HG02981 (cell line): ENCODE results near the gene NRL.
A peak's percentile ranks its signal among the peaks of the same experiment; 100 is the strongest.

ENCODE experiments used
- ATAC-seq: cut with Tn5 transposase; IDR thresholded peaks from one replicate; pipeline ENCODE4 v1.9.1; 2021; ENCODE audit warnings: mild to moderate bottlenecking, moderate library complexity; ENCODE audit not compliant: unreplicated experiment

Gene NRL

DNA sequence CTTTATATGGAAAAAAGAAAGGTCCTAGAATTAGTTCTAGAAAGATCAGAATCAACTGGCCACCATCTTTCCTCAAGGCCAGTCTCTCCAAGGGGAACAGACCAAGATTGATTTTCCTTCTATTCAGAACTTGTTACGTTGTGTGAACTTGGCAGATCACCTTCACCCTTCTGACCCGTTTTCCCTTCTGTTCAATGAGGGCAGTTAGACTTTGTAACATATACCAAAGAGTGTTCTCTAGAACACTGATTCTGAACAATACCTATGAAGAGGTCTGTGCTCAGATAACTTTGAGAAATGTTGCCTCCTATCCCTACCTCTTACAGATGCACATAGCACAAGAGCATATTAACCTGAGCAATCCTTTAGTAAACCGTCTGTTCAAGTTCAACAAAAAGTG is 31.3 kb downstream of the NRL start:
- no peak for ATAC-seq

DNA sequence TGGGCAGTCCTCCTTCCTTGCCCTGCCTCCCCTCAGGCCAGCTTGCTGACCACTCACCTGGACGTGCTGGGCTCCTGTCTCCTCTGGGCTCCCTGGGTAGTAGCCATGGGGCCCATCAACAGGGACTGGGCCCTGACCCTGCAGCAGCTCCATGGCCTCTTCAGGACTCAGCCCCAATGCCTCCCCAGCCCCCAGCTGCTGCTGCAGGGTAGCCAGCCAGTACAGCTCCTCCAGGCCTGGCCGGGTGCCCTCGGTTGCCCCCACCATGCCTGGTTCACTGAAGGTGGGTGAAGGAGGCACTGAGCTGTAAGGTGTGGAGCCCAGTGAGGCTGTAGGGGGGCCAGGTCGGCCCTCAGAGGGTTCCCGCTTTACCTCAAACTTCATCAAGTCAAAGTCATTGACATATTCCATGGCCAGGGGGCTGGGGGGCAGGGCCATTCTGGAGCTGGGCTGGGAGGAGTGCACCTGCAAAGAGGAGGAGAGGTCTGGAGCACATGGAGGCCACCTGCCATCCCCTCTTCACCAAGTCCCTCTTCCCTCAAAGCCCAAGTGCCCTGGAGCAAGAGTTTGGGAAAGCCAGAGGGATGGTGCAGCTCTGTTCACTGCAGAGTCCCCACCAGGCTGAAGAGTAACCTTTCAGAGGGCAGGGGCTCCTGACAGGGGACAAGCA is 32.2 kb downstream of the NRL start:
- ATAC-seq = no peak

DNA sequence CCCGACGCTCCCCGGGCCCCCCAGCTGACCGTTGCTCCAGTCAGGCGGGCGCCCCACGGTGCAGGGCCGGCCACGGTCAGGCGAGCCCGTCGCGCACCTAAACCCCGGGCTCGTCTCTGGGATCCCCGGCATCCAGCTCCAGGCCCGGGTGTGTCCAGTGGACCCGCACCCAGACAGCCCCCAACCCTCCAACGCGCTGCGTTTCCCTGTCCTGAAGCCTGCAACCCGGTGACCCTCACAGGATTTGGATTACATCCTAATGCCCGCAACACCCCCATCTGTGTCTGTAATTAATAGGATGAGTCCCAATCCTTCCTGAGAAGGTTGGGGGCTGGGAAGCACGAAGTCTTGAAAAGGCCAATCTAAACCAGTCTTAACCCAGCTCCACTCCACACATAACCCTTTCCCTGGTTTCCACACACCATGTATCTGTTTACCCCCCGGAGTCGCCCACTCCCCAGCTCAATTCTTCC is 33.0 kb downstream of the NRL start:
- ATAC-seq = no peak

DNA sequence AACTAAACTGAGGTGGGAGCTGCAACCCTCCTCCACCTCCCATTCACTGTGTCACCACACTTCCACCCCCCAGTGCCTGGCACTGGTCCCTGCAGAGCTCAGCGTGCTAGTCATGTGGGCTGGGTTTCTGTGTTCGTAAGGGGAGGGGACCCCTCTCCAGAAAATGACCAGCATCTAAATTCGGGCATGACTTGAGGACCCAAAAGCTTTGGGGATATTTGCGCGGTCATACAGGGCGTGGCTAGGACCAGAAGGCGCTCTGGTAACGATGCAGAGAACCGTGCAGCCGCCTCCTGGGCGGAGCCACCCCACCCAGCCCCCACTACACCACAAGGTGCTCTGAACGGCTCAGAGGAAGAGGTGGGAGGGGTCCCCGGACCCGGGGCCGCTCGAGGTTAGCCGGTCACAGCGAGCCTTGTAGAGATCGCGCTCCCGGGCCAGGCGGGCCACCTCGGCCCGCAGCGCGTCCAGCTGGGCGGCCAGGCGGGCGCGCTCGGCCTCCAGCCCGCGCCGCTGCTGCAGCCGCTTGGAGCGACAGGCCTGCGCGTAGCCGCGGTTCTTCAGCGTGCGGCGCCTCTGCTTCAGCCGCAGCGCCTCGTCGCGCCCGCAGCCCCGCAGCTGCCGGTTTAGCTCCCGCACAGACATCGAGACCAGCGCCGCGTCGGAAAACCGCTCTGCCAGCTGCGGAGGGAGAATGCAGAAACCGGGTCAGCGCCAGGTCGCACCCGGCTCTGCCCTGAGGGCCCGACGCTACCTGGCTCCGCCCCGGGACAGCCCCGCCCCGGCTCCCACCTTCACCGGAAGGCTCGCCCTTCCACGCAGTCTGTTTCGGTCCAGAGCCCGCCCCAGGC is 33.6 kb downstream of the NRL start:
- ATAC-seq = peak; percentile 86

DNA sequence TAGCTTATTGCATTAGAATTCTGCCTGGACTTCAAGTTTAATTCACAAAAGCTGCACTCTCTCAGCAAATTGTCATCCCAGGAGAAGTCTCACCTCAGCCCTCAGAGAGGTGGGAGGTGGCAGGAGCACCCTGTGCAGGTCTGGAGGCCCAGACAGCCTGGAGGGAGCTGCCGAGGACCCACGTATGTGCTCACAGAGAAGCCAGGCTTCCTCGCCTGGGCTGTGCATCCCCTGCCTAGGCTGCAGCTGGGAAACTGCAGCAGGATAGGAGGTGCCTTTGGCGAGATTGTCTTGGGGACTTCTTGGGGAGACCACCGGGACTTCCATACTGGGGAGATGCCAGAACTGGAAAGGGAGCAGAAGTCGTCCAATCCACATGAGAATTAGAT is 34.6 kb downstream of the NRL start:
- no peak for ATAC-seq

DNA sequence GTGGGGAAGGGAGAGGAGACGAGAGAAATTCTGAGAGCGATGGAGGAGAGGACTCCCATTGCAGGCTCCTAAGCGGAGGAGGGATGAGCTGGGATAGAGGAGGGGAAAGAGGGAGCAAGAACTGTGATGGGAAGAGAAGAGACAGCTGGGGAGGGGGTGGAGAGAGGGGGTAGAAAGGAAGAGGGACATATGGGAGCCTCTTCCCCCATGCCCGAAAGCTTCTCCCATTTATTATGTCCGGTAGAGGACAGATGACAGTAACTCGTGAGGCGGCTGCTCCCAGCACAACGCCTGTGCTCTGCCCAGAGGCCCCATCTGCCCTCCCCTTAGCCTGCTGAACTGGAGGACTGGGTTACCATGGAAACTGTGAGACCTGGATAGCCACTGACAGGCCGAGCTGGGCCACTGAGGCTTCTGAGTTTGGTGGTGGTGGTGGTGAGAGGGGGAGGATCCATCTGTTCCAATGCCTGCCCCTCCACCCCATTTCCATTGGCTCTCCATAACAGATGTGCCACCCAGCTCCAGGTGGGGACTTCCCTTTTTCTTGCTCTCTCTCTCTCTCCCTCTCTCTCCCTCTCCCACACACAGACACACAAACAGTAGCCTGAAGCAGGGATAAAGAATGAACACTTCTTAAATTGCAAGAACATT is 35.1 kb downstream of the NRL start:
- ATAC-seq = no peak

DNA sequence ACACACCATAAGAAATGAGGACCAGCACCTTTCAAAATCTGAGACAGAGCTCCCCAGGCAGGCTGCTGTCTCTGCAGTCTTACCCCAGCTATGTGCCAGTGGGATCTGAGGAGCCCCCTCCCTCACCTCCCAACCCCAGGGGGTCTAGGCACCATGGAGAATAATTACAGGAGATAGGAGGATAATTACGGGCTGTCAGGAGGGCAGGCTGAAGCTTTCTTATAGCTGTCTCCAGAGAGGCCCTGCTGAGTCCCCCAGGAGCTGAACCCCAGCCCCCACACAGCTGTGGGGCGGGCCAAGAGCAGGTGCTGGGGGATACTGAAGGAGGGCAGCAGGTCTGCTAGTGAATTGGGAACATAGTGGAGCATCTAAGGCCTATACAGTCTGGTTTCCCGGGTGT is 36.6 kb downstream of the NRL start:
- no peak for ATAC-seq

DNA sequence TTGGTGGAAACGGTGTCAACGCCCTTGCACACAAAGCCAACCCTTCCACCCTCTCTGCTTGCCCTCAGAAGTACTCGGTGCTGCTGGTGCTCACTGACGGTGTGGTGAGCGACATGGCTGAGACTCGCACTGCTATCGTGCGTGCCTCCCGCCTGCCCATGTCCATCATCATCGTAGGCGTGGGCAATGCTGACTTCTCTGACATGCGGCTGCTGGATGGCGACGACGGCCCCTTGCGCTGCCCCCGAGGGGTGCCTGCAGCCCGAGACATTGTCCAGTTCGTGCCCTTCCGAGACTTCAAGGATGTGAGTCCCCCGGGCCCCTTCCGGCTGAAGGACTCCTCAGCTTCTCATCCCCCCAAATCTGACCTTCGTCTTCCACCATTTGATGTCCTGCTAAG is 37.7 kb downstream of the NRL start:
- ATAC-seq = no peak

DNA sequence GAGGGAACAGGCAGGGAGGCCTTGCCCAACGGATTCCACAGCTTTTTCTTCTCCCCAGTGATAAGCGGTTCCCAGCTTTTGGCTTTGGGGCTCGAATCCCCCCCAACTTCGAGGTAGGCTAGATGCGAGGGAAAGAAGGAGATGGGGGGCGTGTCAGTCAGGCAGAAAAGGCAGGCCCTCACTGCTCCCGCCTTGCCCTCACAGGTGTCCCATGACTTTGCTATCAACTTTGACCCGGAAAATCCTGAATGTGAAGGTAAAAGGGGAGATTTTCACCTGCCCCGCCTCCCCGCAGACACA is 38.5 kb downstream of the NRL start:
- ATAC-seq = no peak

DNA sequence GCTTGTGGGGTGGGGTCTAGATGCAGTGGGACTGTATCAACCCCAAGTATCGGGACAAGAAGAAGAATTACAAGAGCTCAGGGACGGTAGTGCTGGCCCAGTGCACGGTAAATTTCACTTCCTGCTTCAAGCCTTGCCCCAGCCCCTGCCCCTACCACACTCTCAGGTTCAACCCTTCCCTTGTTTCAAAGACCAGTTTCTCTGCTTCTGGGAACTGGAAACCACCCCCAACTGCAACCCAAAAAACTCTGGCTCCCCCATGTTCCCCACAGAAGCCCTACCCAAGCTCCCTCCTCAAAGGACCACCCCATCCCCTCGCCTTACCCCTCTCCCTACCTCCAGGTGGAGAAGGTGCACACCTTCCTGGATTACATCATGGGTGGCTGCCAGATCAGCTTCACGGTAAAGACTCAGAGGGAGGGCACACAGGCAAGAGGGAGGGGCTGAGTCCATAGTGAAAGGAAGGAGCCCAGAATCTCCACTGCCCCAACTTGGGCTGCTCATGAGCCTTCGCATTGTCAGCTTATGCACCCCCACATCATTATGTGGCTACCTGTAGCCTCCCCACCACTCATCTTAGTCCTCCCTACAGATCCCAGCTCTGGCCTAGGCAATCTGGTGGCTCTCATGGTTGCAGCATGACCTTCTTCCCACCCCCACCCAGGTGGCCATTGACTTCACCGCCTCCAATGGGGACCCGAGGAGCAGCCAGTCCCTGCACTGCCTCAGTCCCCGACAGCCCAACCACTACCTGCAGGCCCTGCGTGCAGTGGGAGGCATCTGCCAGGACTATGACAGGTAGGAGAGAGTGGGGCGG is 39.1 kb downstream of the NRL start:
- no peak for ATAC-seq

DNA sequence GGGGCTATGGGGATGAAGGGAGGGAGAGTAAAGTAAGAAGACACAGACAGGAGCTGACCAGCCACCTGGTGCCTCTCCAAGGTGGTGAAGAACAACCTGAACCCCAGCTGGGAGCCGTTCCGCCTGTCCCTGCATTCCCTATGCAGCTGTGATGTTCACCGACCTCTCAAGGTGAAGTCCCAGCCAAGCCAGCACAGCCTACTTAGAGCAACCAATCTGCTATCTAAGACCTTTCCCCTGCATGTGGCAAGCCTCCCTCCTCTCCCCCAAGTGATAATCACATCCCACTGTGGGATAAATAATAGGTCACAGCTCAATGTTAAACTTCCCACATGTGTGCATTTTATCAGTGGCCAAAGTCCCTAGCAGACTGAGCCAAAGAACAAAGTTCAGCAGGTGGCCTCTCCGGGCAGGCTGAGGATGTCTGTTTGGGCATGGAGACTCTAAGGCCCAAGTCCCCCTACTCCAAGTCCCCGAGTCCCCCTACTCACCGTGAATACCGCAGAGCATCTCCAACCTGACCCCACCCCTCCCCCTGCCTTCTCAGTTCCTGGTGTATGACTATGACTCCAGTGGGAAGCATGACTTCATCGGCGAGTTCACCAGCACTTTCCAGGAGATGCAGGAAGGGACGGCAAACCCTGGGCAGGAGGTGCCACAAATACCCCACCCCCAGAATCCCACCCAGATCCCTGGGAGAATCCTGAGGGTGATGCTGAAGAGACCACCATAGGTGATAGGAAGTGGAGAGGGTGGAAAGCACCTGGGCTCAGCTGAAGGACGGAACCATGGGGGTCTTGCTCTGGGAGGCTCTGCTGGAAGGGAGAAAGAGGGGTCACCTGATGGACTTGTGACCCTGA is 39.9 kb downstream of the NRL start:
- no peak for ATAC-seq

DNA sequence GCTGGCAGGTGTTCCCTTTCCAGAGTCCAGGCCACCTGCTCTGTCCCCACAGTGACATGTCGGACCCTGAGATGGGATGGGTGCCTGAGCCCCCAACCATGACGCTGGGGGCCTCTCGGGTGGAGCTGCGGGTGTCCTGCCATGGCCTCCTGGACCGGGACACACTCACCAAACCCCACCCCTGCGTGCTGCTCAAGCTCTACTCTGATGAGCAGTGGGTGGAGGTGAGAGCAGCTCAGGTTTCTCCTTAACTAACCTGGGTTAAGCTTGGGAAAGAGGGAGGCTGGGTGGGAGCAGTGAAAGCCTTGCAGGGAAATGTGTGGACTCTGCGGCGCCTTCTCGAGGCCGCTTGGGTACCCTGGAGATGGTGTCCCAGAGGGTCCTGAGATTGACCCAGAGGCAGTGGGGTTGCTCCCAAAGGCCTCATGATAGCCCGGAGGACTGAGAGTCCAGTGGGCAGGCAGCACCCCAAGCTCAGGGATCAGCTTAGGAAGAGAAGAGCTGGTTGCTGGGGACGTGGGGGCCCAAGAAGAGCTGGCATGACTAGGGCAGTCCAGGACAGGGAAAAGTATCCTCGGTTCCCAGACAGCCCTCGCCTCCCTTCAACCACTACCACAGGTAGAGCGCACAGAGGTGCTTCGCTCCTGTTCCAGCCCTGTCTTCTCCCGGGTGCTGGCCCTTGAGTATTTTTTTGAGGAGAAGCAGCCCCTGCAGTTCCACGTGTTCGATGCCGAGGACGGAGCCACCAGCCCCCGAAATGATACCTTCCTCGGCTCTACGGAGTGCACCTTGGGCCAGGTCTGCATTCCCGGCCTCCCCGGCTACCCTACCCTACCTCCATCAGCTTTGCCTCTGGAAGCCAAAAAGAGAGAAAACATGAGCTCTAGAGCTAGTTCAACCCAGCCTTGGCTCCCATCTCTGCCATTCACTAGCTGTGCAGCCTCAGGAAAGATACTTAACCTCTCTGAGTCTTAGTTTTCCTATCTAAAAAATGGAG is 41.6 kb downstream of the NRL start:
- no peak for ATAC-seq

DNA sequence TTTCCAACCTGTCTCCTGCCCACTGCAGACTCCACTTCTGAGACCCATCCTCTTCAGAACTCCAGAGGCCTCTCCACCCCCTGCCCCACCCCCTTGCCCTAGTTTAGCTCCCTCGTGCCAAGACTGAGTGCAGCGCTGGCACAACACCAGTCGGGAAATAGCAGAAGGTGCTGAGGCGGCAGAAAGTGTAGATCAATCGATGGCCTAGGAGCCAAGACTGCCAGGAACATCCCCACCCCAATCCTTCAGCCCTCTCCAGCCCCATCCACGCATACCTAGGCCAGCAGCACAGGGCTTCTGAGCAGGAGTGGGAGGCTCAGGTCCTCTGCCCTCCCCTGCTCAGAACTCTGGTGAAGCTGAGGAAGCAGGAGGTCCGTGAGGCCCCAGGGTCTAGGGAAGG is 42.3 kb downstream of the NRL start:
- no peak for ATAC-seq

DNA sequence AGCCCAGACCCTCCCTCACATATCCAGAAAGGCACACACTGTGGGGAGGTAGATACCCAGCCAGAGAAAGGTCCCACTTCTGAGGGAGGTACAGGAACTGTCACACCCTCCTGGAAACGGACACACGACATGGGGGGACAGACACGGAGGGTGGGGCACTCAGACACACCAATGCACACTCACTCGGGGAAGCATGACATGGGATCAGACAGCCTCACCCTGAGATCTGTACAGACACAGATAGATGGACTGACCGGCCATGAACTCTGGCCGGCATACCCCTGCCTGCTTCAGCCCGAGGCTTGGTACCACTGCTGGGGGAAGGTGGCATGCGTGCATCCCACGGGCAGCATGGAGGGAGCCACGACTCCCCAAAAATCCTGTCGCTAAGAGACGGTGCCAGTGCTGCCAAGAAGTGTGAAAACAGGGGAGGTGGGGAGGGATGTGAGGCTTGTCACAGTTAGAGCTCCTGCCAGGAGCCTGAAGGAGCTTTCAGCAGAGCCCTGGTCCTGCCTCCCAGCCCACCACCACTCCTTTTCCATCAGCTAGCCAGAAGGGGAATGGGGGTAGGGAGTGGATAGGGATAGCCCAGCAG is 42.8 kb downstream of the NRL start:
- ATAC-seq = no peak

DNA sequence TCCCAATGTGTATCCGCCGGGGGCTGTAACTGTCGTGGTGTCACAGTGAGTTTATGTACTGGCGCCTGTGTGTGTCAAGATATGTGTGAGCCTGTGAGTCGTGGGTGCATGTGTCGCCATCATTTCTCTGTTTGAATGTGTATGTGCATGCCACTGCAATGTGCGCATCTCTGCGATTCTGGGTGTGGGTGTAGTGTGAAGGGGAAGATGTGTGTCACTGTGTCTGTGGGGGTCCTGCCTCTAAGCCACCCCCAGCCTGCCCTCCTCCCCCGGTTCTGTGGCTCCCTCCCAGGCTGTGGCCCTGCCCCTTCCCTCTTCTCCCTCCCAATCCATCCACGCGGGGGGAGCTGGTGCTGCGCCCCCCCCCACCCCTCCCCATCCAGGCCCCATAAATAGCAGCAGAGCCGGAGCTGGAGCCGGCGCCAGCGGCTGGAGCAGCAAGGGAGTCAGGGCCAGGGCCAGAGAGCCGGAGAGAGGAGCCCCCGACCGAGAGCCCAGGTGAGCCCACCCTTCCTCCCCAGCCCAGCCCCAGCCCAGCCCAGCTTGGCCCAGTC is 43.5 kb downstream of the NRL start, which contains the start of gene CPNE6:
Gene CPNE6, plus strand, starts transcription at position 419 of the 554 bp plus-strand sequence. CDS start 1,375 bp downstream, outside the sequence.
- no peak for ATAC-seq

DNA sequence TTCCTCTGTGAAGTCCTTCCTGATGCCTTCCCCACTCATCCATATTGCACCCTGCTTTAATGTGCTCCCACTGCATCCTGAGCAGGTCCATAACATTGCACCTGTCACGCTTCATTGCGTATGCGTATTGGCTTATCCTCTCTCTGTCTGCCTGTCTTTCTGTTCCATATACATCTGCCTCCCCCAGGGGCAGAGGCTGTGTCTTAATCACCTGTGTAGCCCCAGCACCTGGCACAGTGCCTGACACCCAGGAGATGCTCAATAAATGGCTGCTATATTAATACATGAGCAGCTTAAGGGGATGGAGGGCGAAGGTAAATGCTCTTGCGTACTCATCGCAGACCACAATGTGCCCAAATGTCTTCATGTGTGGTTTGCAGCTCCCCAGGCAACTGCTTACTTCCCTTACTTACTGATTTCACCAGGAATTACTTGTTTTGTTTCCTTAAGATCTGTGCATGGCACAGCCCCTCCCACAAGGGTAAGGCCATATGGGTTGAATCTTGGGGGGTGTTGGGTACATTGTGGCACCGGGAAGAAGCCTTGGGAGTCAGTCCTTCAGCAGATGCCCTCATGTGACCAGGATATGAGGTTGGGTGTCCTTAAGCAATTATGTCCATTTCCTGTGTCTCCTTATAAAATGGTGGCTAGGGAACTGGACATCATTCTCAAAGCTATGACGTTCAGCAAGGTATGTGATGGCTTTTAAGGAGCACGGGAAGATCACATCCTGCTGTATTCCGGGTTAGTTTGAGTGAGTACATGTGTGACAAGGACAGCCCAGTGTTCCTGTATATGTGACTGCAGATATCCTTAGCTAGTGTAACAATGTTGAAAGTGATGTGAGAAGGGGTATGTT is 44.2 kb downstream of the NRL start:
- no peak for ATAC-seq

DNA sequence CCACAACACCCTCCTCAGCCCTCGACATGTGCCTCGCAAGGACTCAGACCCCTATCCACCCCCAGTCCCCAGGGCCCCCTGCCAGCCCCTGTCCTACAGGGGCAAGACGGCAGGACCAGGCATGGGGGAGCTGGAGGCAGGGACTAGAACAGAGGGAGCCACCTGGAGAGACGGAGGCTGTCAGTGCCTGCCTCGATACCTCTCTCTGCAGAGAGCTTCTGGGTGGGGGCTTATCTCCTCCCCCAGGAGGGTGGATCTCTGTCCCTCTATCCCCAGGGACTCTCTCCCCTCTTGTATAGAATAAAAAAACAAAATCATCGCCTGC is 45.4 kb downstream of the NRL start:
- no peak for ATAC-seq
